Mesendoderm (in vitro differentiated cells): ENCODE data around the gene ADAM10.

ENCODE experiments used
- DNase-seq: peaks from one replicate; pipeline ENCODE4 v3.0.0; 2013
- H2AK5ac ChIP-seq: 2 replicates; pipeline ENCODE4 v1.6.1; 2013; ENCODE audit warnings: low read length, inconsistent platforms
- H2BK120ac ChIP-seq: 2 replicates; pipeline ENCODE4 v1.6.1; 2013; ENCODE audit warnings: low read depth, mild to moderate bottlenecking, low read length, moderate library complexity, mixed read lengths
- H2BK15ac ChIP-seq: replicated peaks from 2 replicates; pipeline ENCODE4 v1.6.1; 2013; ENCODE audit warnings: low read depth, mild to moderate bottlenecking, moderate library complexity
- H2BK5ac ChIP-seq: 2 replicates; pipeline ENCODE4 v1.6.1; 2013; ENCODE audit warnings: low read length, inconsistent platforms
- H3K18ac ChIP-seq: 2 replicates; pipeline ENCODE4 v1.6.1; 2013; ENCODE audit warnings: mild to moderate bottlenecking, low read length, mixed read lengths
- H3K23ac ChIP-seq: one replicate; pipeline ENCODE4 v1.6.1; 2013; ENCODE audit warnings: low read length
- H3K27ac ChIP-seq: 2 replicates; pipeline ENCODE4 v1.5.1; 2013; ENCODE audit warnings: low read depth, mild to moderate bottlenecking, inconsistent platforms, low read length, moderate library complexity
- H3K27me3 ChIP-seq: 2 replicates; pipeline ENCODE4 v1.6.1; 2013; ENCODE audit warnings: low read length, control low read depth, mild to moderate bottlenecking, inconsistent platforms; ENCODE audit not compliant: insufficient read depth, poor library complexity
- H3K36me3 ChIP-seq: 2 replicates; pipeline ENCODE4 v1.6.1; 2013; ENCODE audit warnings: low read length, inconsistent platforms; ENCODE audit not compliant: control insufficient read depth, insufficient read depth
- H3K4ac ChIP-seq: one replicate; pipeline ENCODE4 v1.6.1; 2013; ENCODE audit warnings: low read depth, mild to moderate bottlenecking, low read length, moderate library complexity
- H3K4me1 ChIP-seq: 2 replicates; pipeline ENCODE4 v1.6.1; 2013; ENCODE audit warnings: low read depth, low read length, inconsistent platforms; ENCODE audit not compliant: control insufficient read depth
- H3K4me2 ChIP-seq: 2 replicates; pipeline ENCODE4 v1.6.1; 2013; ENCODE audit warnings: low read length
- H3K4me3 ChIP-seq: 2 replicates; pipeline ENCODE4 v1.5.1; 2013; ENCODE audit warnings: mild to moderate bottlenecking, low read length
- H3K56ac ChIP-seq: one replicate; pipeline ENCODE4 v1.6.1; 2013; ENCODE audit warnings: low read length
- H3K79me1 ChIP-seq: 2 replicates; pipeline ENCODE4 v1.6.1; 2013; ENCODE audit warnings: low read length, inconsistent platforms
- H3K79me2 ChIP-seq: 2 replicates; pipeline ENCODE4 v1.6.1; 2013; ENCODE audit warnings: mild to moderate bottlenecking, low read length; ENCODE audit not compliant: control insufficient read depth, insufficient read depth
- H3K9ac ChIP-seq: 2 replicates; pipeline ENCODE4 v1.6.1; 2013; ENCODE audit warnings: low read length, inconsistent platforms
- H4K5ac ChIP-seq: one replicate; pipeline ENCODE4 v1.6.1; 2013; ENCODE audit warnings: low read length
- H4K8ac ChIP-seq: one replicate; pipeline ENCODE4 v1.6.1; 2013; ENCODE audit warnings: low read depth, mild to moderate bottlenecking, control low read depth, low read length, moderate library complexity
- WGBS: extraction: QIAGEN DNeasy Blood & Tissue Kit; methylation state at CpG from one replicate; pipeline ENCODE4 v1.1.7; 2013; ENCODE audit warnings: low lambda C conversion rate, missing lambda C conversion rate; ENCODE audit not compliant: insufficient coverage; ENCODE audit errors: extremely low coverage; 5-methylcytosine and 5-hydroxymethylcytosine counted together

Gene ADAM10

GRCh38 chr15:58689646-58690045 is 59.9 kb downstream of the ADAM10 start:
- Histone ChIP-seq H3K79me2 (peaks cover 33% of the 10 kb centered on the region), H3K36me3 (no peaks in the 10 kb centered on the region), H3K79me1 (peaks cover 22% of the 10 kb centered on the region), H3K23ac (no peak overlapping the region), H2AK5ac (no peak overlapping the region), H2BK15ac (no peak overlapping the region), H3K27me3 (no peaks in the 10 kb centered on the region), H4K8ac (no peak overlapping the region), H3K18ac (no peak overlapping the region), H3K4me1 (peaks cover 2% of the 10 kb centered on the region), H3K9ac (no peak overlapping the region), H3K4me2 (no peak overlapping the region), H3K27ac (no peak overlapping the region), H2BK120ac (no peak overlapping the region), H3K4ac (no peak overlapping the region), H3K4me3 (no peak overlapping the region), H4K5ac (no peak overlapping the region), H2BK5ac (no peak overlapping the region), H3K56ac (no peak overlapping the region)
- no peak for DNase-seq

DNA sequence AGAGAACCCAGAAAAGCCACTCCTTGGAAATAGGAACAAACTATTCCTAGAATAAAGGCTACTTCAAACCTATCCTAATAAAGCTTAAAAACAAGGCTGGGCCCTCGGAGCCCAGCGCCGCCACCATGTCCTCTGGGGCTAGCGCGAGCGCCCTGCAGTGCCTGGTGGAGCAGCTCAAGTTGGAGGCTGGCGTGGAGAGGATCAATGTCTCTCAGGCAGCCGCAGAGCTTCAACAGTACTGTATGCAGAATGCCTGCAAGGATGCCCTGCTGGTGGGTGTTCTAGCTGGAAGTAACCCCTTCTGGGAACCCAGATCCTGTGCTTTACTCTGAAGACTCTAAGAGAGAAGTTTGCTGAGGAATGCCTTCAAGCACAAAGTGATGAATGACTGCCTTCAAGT is 63.2 kb downstream of the ADAM10 start:
- no peak overlapping the region for H4K8ac ChIP-seq
- H3K36me3 ChIP-seq: no peaks in the 10 kb centered on the region
- H4K5ac ChIP-seq: no peak overlapping the region
- H3K27ac ChIP-seq: no peak overlapping the region
- H3K56ac ChIP-seq: no peak overlapping the region
- peaks cover 18% of the 10 kb centered on the region for H3K79me1 ChIP-seq
- no peak overlapping the region for H3K4me3 ChIP-seq
- no peak overlapping the region for H3K9ac ChIP-seq
- no peak overlapping the region for H3K18ac ChIP-seq
- no peak overlapping the region for H3K23ac ChIP-seq
- H2BK5ac ChIP-seq: no peak overlapping the region
- peaks cover 2% of the 10 kb centered on the region for H3K4me1 ChIP-seq
- no peak overlapping the region for H2AK5ac ChIP-seq
- H2BK15ac ChIP-seq: no peak overlapping the region
- DNase-seq: peak; percentile 60
- no CpG with 5 or more reads among the region's 8 CpGs for WGBS
- no peaks in the 10 kb centered on the region for H3K27me3 ChIP-seq
- H2BK120ac ChIP-seq: no peak overlapping the region
- no peak overlapping the region for H3K4me2 ChIP-seq
- H3K79me2 ChIP-seq: peaks cover 25% of the 10 kb centered on the region
- H3K4ac ChIP-seq: no peak overlapping the region

- Histone ChIP-seq H3K79me1 (peaks cover 12% of the 10 kb centered on the region), H4K8ac (no peak overlapping the region), H3K4me1 (no peaks in the 10 kb centered on the region), H3K4me3 (no peak overlapping the region), H2BK15ac (no peak overlapping the region), H2BK120ac (no peak overlapping the region), H3K56ac (no peak overlapping the region), H3K9ac (no peak overlapping the region), H2AK5ac (no peak overlapping the region), H3K36me3 (no peaks in the 10 kb centered on the region), H4K5ac (no peak overlapping the region), H3K23ac (no peak overlapping the region), H3K27me3 (no peaks in the 10 kb centered on the region), H3K4me2 (no peak overlapping the region), H2BK5ac (no peak overlapping the region), H3K79me2 (peaks cover 16% of the 10 kb centered on the region), H3K27ac (no peak overlapping the region), H3K18ac (no peak overlapping the region), H3K4ac (no peak overlapping the region)
- WGBS: no CpG with 5 or more reads among the region's 4 CpGs
- DNase-seq: no peak
These were observed 64.8 kb downstream of the ADAM10 start for GRCh38 chr15:58684751-58685150.

GRCh38 chr15:58684036-58684710 is 65.3 kb downstream of the ADAM10 start:
- no peak overlapping the region for H3K4me2 ChIP-seq
- no peak overlapping the region for H3K56ac ChIP-seq
- no peaks in the 10 kb centered on the region for H3K27me3 ChIP-seq
- H3K4me3 ChIP-seq: no peak overlapping the region
- H3K9ac ChIP-seq: no peak overlapping the region
- H2BK5ac ChIP-seq: no peak overlapping the region
- no peak for DNase-seq
- no peak overlapping the region for H3K18ac ChIP-seq
- no peak overlapping the region for H3K23ac ChIP-seq
- no peaks in the 10 kb centered on the region for H3K36me3 ChIP-seq
- peaks cover 12% of the 10 kb centered on the region for H3K79me1 ChIP-seq
- H3K79me2 ChIP-seq: peaks cover 16% of the 10 kb centered on the region
- no peak overlapping the region for H4K5ac ChIP-seq
- H2BK120ac ChIP-seq: no peak overlapping the region
- H4K8ac ChIP-seq: no peak overlapping the region
- WGBS: no CpG with 5 or more reads among the region's 3 CpGs
- no peak overlapping the region for H2BK15ac ChIP-seq
- no peak overlapping the region for H2AK5ac ChIP-seq
- H3K4me1 ChIP-seq: no peaks in the 10 kb centered on the region
- H3K27ac ChIP-seq: no peak overlapping the region
- no peak overlapping the region for H3K4ac ChIP-seq

DNA sequence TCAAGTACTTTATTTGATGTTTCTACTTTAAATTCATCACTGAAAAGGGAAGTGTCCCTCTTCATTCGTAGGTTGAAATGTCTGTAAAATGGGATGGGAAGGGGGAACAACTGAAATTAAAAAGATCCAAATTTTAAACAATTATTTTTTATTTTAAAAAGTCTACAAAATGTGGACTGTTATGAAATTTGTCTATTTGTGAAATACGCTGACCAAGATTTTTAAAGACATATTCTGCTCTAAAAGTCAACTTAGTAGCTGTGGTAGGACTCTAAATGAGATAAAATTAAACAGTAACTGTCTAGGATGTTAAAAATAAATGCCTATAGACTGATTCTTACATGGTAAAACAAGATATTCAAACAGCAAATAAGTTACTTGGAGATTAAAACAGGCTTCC is 67.3 kb downstream of the ADAM10 start:
- DNase-seq: no peak
- Histone ChIP-seq H3K79me1 (peaks cover 8% of the 10 kb centered on the region), H2BK5ac (no peak overlapping the region), H3K4me1 (no peaks in the 10 kb centered on the region), H4K5ac (no peak overlapping the region), H3K36me3 (no peaks in the 10 kb centered on the region), H3K27me3 (no peaks in the 10 kb centered on the region), H3K27ac (no peak overlapping the region), H2AK5ac (no peak overlapping the region), H3K56ac (no peak overlapping the region), H3K9ac (no peak overlapping the region), H2BK15ac (no peak overlapping the region), H2BK120ac (no peak overlapping the region), H4K8ac (no peak overlapping the region), H3K18ac (no peak overlapping the region), H3K4me3 (no peak overlapping the region), H3K4me2 (no peak overlapping the region), H3K23ac (no peak overlapping the region), H3K79me2 (peaks cover 12% of the 10 kb centered on the region), H3K4ac (no peak overlapping the region)
- WGBS: no CpG with 5 or more reads among the region's 2 CpGs

GRCh38 chr15:58678683-58679082 is 70.8 kb downstream of the ADAM10 start:
- H3K23ac ChIP-seq: no peak overlapping the region
- no peak overlapping the region for H4K5ac ChIP-seq
- DNase-seq: no peak
- H3K27ac ChIP-seq: no peak overlapping the region
- H3K9ac ChIP-seq: no peak overlapping the region
- no peaks in the 10 kb centered on the region for H3K79me2 ChIP-seq
- no peak overlapping the region for H3K4me3 ChIP-seq
- no peak overlapping the region for H3K4me2 ChIP-seq
- no peak overlapping the region for H3K4ac ChIP-seq
- H4K8ac ChIP-seq: no peak overlapping the region
- peaks cover 3% of the 10 kb centered on the region for H3K79me1 ChIP-seq
- H2AK5ac ChIP-seq: no peak overlapping the region
- no peak overlapping the region for H2BK15ac ChIP-seq
- H3K27me3 ChIP-seq: no peaks in the 10 kb centered on the region
- no peak overlapping the region for H3K18ac ChIP-seq
- H2BK120ac ChIP-seq: no peak overlapping the region
- no peak overlapping the region for H2BK5ac ChIP-seq
- no CpG with 5 or more reads among the region's 2 CpGs for WGBS
- no peak overlapping the region for H3K56ac ChIP-seq
- H3K4me1 ChIP-seq: no peaks in the 10 kb centered on the region
- H3K36me3 ChIP-seq: no peaks in the 10 kb centered on the region
